ENCODE measurements around the gene CASP7. TPM values are rescaled to one million over a fixed set of nuclear protein-coding genes. Genes with fewer than 3 reads are reported as not detected.

CASP7 gene
- total RNA-seq, 1 donor from 2014 or later: 11.6 TPM

GRCh38 chr10:113720386-113720785 lies 40.7 kb downstream of the CASP7 start:
- Mint-ChIP-seq H3K9me3 (ENCODE audit: low read depth) (peaks cover 21% of the 10 kb centered on the region), H3K27me3 (no peaks in the 10 kb centered on the region), H3K4me3 (ENCODE audit: low read depth) (no peak overlapping the region), H3K36me3 (ENCODE audit: insufficient read depth) (peaks cover 42% of the 10 kb centered on the region), H3K27ac (peak overlapping the region; percentile 94), H3K4me1 (ENCODE audit: low read depth) (peaks cover 10% of the 10 kb centered on the region)
- TF ChIP-seq CTCF (IDR thresholded peaks at IDR 0.05; ENCODE audit: unreplicated experiment): no peak
- DNase-seq (ENCODE audit: low spot score, unreplicated experiment): no peak

DNA sequence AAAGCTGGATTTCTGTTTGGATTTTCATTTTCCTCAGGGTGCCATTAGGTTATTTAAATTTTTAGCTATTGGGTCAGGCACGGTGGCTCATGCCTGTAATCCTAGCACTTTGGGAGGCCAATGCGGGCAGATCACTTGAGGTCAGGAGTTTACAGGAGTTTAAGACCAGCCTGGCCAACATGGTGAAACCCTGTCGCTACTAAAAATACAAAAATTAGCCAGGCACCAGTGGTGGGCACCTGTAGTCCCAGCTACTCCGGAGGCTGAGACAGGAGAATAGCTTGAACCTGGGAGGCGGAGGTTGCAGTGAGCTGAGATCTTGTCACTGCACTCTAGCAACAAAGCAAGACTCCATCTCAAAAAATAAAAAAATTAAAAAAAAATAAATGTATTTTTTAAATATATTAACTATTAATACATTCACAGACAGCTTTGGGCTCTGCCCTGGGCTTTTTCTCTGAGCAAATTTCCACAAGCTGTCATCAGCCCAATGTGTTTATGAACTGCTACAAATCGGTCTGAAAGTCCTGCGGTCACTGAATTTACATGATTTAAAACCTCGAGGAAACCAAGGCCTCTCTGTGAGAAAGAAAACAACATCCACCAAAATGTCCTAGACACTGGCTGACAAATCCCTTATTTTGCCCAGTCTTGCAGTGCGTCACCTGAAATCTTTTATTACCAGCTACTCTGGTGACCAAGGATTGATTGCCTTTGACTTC lies 52.6 kb downstream of the CASP7 start:
- peaks cover 5% of the 10 kb centered on the region for H3K9me3 Mint-ChIP-seq (ENCODE audit: low read depth)
- peaks cover 14% of the 10 kb centered on the region for H3K36me3 Mint-ChIP-seq (ENCODE audit: insufficient read depth)
- no peak overlapping the region for H3K4me3 Mint-ChIP-seq (ENCODE audit: low read depth)
- DNase-seq (ENCODE audit: low spot score, unreplicated experiment): no peak
- H3K27me3 Mint-ChIP-seq: no peaks in the 10 kb centered on the region
- no peak for TF ChIP-seq CTCF (IDR thresholded peaks at IDR 0.05; ENCODE audit: unreplicated experiment)
- H3K4me1 Mint-ChIP-seq (ENCODE audit: low read depth): peaks cover 12% of the 10 kb centered on the region
- H3K27ac Mint-ChIP-seq: no peak overlapping the region

GRCh38 chr10:113732966-113733365 lies 53.3 kb downstream of the CASP7 start:
- TF ChIP-seq CTCF (IDR thresholded peaks at IDR 0.05; ENCODE audit: unreplicated experiment): no peak
- Mint-ChIP-seq H3K4me1 (ENCODE audit: low read depth) (peaks cover 13% of the 10 kb centered on the region), H3K36me3 (ENCODE audit: insufficient read depth) (peaks cover 12% of the 10 kb centered on the region), H3K4me3 (ENCODE audit: low read depth) (no peak overlapping the region), H3K9me3 (ENCODE audit: low read depth) (peaks cover 5% of the 10 kb centered on the region), H3K27ac (no peak overlapping the region), H3K27me3 (no peaks in the 10 kb centered on the region)
- no peak for DNase-seq (ENCODE audit: low spot score, unreplicated experiment)

- H3K27me3 Mint-ChIP-seq: no peaks in the 10 kb centered on the region
- no peak overlapping the region for H3K27ac Mint-ChIP-seq
- H3K36me3 Mint-ChIP-seq (ENCODE audit: insufficient read depth): peaks cover 12% of the 10 kb centered on the region
- no peak overlapping the region for H3K4me3 Mint-ChIP-seq (ENCODE audit: low read depth)
- peaks cover 5% of the 10 kb centered on the region for H3K9me3 Mint-ChIP-seq (ENCODE audit: low read depth)
- no peak for TF ChIP-seq CTCF (IDR thresholded peaks at IDR 0.05; ENCODE audit: unreplicated experiment)
- no peak for DNase-seq (ENCODE audit: low spot score, unreplicated experiment)
- peaks cover 14% of the 10 kb centered on the region for H3K4me1 Mint-ChIP-seq (ENCODE audit: low read depth)
Observed at GRCh38 chr10:113733635-113734034, 53.9 kb downstream of the CASP7 start.

DNA sequence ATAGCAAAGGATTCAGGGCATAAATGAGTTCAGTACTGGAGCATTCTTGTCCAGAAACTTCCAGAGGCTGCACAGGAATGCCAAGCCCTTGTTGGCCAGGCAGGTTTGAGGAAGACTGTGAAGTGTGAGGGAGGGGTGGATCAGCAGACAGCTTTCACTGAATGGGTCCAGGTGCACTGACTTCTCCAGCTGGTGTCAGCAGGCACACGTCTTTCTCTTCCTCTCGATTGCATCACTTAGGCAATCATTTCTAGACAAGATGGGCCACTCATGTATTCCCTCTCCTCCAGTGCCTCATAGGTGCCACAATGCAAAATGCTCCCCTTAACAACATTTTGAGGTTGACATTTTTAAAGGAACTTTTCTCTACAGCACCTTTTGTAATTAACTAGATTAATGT lies 56.2 kb downstream of the CASP7 start:
- H3K4me1 Mint-ChIP-seq (ENCODE audit: low read depth): peaks cover 19% of the 10 kb centered on the region
- no peak for TF ChIP-seq CTCF (IDR thresholded peaks at IDR 0.05; ENCODE audit: unreplicated experiment)
- peak overlapping the region; percentile 53 for H3K27ac Mint-ChIP-seq
- H3K9me3 Mint-ChIP-seq (ENCODE audit: low read depth): no peaks in the 10 kb centered on the region
- no peaks in the 10 kb centered on the region for H3K27me3 Mint-ChIP-seq
- H3K4me3 Mint-ChIP-seq (ENCODE audit: low read depth): no peak overlapping the region
- DNase-seq (ENCODE audit: low spot score, unreplicated experiment): no peak
- H3K36me3 Mint-ChIP-seq (ENCODE audit: insufficient read depth): peaks cover 1% of the 10 kb centered on the region

Measured in progenitor cell of endocrine pancreas (in vitro differentiated cells).